Inferior parietal cortex (tissue), 1 donor: ENCODE results near the gene STKLD1.
"Not testable (repeated sequence)": the region's sequence is repeated elsewhere in the genome, so short reads cannot be mapped to it uniquely, and the experiment has no call there.

ENCODE experiments used
- DNase-seq: peaks from one replicate; pipeline ENCODE4 v3.0.0-alpha.2; 2016; ENCODE audit errors: extremely low spot score

The STKLD1 gene

GRCh38 chr9:133386338-133386737 is 10.2 kb downstream of the STKLD1 start:
- DNase-seq: no peak

DNA sequence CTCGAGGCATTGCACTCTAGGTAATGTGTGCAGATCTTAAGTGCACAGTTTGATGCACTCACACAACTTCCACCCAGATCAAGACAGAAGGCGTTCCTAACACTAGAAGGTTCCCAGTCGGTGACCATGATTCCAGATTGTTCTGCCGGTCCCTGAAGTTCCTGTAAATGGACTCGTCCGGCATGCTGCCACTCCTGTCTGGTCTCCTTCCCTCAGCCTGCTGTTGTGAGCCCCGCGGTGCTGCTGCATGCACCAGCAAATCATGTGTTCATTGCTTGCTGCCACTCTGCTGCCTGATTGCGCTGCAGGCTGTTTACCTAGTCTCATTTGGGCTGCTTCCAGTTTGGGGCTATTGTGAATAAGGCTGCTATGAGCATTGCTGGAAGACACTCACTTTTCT is 11.5 kb downstream of the STKLD1 start:
- DNase-seq: no peak

GRCh38 chr9:133389025-133389557 is 12.9 kb downstream of the STKLD1 start:
- no peak for DNase-seq

- no peak for DNase-seq
These were observed 13.4 kb downstream of the STKLD1 start for GRCh38 chr9:133389562-133389961.

DNA sequence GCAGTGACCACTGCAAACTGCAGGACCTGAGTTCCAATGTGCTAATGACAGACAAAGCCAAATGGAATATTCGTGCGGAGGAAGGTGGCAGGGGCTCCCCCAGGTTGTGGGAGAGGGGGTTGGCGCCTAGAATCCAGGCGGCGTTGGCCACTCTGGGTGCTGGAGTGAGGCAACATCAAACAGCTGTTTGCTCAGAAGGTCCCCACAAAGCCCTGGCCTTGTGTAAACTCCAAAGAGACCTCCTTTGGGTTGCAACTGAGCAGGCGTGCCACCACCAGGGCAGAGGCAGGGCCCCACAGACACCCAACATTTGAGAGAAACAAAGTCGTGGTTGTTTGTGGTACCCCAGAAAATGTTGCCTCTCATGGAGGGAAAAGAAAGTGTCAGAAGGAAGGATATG is 14.5 kb downstream of the STKLD1 start:
- no peak for DNase-seq

DNA sequence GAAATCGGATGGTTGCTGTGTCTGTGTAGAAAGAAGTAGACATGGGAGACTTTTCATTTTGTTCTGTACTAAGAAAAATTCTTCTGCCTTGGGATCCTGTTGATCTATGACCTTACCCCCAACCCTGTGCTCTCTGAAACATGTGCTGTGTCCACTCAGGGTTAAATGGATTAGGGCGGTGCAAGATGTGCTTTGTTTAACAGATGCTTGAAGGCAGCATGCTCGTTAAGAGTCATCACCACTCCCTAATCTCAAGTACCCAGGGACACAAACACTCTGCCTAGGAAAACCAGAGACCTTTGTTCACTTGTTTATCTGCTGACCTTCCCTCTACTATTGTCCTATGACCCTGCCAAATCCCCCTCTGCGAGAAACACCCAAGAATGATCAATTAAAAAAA is 15.3 kb downstream of the STKLD1 start:
- not testable (repeated sequence) for DNase-seq

DNA sequence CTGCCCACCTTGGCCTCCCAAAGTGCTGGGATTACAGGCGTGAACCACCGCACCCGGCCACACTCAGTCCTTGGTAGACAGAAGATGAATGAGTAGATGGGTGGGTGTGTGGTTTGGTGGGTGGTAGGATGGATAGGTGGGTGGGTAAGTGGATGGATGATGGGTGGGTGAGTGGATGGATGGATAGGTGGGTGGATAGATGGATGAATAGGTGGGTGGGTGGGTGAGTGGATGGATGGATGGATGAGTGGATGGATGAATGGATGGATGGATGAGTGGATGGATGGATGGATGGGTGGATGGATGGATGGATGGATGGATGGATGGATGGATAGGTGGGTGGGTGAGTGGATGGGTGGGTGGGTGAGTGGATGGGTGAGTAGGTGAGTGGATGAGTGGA is 16.1 kb downstream of the STKLD1 start:
- not testable (repeated sequence) for DNase-seq

DNA sequence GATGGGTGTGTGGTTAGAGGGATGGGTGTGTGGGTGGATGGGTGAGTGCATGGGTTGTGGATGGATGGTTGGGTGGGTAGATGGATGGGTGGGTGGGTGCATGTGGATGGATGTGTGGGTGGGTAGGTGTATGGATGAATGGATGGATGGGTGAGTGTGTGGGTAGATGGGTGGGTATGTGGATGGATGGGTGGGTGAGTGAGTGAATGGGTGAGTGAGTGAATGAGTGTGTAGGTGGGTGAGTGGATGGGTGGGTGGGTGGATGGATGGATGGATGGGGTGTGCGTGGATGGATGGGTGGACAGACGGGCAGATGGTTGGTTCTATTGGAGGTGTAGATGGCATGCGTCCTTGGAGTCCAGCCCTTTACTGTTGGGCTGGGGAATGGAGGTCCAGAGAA is 17.2 kb downstream of the STKLD1 start:
- DNase-seq: no peak

DNA sequence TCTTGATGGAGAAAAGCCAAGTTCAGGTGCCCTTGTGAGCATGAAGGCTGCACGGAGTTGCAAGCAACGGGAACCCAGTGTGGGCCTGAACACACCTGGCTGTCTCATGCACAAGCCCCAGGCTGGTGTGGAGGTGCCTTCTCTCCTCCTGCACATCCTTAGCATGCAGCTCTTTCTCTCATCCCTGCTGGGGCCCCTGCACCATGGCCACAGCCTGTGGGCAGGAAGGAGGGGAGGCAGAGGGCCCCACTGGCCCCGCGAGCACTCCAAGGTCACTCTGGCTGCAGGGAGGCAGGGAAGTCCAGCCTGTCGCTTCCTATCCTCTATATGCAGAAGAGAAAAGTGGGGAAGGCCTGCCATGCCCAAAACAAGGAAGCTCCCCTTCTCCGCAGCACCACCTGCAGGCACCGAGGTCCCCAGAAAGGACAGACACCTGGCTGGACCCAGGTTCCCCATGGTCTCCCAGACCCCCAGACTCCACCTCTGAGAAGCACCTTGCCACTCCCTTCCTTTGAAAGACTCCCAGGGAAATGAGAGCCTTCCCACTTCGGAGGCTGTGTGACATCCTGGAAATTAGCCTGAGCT is 18.6 kb downstream of the STKLD1 start:
- DNase-seq: no peak

DNA sequence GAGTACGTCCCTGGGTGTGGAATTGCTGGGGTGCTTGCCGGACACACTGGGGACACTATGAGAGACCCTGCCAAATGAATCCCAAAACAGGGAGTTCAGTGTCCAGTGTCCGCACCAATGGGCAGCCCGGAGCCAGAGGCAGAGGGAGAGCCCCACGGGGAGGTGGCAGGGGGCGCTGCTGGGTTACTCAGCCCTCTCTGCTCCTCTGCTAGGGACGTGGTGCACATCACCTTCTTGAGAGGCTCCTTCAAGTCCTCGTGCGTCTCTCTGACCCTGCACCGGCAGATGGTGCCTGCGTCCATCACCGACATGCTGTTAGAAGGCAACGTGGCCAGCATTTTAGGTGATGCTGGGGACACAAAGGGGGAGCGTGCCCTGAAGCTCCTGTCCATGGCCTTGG is 20.8 kb downstream of the STKLD1 start:
- no peak for DNase-seq

DNA sequence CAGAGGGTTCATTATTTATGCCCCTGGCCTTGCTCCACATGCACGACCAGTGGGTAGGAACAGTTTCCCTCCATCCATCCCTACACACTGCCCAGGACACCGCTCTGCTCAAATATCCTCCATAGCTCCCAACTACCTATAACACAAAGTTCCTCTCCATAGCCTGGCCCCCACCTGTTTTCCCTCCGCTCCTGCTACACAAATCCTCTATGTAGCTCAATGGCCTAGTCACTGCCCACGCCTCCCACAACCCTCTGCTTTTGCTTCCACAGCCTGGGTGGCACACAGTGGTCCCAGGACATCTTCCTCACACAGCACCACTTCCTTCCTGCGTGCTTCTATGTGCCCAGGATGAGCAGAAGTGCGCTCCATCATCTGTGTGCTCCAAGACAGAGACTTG is 21.2 kb downstream of the STKLD1 start:
- no peak for DNase-seq

GRCh38 chr9:133397895-133398294 is 21.7 kb downstream of the STKLD1 start:
- DNase-seq: no peak

DNA sequence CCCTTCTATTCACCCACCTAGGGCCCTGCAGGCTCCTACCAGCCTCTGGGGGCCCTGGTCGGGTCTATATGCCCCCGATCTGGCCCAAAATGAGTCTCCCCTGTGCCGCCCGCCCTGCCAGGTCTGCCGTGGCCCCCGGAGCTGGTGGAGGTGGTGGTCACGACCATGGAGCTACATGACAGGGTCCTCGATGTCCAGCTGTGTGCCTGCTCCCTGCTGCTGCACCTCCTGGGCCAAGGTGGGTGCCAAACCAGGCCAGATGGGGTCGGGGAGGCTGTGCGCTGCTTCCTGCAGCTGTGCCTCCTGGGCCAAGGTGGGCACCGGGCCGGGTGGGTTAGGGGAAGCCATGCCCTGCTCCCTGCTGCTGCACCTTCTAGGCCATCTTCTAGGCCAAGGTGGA is 24.1 kb downstream of the STKLD1 start:
- no peak for DNase-seq

DNA sequence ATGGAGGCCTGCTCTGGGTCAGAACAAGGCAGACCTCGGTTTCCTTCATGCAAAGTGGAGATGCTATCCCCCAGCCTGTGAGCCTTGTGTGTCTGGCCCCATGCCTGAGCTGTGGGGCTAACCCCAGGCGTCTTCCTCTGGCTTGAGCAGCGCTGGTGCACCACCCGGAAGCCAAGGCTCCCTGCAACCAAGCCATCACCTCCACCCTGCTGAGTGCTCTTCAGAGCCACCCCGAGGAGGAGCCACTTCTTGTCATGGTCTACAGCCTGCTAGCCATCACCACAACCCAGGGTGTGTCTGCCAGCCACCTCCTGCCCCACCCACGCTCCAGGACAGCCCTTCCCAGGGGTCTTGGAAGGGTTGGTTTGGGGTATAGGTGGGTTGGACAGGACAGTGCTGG is 25.4 kb downstream of the STKLD1 start:
- no peak for DNase-seq

GRCh38 chr9:133402689-133403088 is 26.5 kb downstream of the STKLD1 start:
- no peak for DNase-seq

DNA sequence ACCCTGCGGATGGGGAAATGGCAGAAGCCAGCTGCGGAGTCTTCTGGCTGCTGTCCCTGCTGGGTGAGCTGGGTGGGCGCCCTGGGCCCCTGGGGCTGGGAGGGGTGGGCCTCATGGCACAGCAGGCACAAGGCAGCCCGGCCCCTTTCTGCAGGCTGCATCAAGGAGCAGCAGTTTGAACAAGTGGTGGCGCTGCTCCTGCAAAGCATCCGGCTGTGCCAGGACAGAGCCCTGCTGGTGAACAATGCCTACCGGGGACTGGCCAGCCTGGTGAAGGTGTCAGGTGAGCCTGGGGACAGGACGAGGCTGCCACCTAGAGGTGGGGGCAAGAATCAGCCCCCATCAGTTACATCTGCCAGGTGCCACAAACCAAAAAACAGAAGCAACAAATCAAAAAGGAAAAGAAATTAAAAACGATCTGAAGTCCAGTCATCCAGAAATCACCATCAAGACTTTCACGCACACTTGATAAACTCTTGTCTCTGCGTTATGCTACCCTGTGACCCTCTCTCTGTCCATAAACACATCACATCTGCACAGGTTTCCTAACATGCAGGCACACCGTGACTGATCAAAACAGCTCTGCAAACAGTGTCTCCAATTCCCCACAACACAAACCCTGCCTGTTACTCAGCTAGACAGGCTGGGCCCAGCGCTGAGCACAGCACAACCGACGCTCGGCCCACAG is 27.7 kb downstream of the STKLD1 start:
- DNase-seq: no peak

DNA sequence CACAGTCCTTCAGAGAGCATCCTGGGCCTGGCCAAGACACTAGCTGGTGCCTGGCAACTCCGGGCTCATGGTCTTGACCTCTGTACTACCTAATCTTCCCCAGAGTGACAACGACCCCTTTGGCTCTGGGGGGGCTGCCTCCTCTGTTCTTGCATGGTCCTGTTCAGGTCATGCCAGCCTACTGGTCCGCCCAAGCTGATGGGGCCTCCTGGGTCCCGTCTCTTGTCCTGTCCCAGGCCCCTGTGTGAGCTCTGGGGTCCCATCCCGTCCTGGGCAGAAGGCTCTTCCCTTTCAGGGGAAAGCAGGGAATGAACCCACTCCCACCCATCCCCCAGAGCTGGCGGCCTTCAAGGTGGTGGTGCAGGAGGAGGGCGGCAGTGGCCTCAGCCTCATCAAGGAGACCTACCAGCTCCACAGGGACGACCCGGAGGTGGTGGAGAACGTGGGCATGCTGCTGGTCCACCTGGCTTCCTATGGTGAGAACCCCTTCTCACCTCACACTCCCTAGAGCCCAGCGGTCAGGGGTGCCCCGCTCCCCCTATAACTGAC is 28.4 kb downstream of the STKLD1 start:
- DNase-seq: no peak

- no peak for DNase-seq
These were observed 29.6 kb downstream of the STKLD1 start for GRCh38 chr9:133405508-133406438.

DNA sequence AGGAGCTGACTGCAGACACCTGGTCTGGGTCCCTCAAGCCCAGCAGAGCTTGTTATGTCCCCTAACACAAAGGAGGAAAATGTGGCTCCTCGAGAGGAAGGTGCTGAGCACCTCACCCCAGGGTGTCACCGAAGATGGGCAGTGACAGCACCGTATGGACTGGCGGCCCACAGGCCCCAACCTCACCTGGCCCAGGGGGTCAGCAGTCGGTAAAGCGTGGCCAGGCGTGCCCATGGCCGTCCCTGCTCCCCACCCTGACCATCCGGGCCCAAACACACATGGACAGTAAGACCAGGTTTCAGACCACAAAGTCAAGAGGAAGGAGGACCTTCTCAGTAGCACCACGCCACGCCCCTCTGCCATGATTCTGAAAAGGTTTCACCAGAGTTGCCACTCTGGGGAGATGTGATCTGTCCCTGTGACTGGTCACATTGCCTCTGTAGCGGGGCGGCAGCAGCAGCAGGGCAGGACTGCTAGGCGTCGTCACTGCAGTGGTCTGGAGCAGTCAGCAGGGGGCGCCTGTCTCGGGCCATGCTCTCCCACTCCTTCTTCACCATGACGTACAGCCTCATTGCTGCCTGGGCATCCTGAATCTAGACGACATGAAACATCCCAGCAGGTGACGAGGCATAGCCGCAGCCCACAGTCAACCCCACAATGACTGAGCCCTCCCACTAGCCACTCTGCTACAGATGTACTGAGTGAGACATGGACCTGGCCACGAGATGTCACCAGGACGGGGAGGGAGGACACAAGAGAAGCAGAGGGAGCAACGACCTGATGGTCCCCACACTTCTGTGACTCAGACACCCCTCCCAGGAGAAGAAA is 30.5 kb downstream of the STKLD1 start:
- peak; percentile 72 for DNase-seq

DNA sequence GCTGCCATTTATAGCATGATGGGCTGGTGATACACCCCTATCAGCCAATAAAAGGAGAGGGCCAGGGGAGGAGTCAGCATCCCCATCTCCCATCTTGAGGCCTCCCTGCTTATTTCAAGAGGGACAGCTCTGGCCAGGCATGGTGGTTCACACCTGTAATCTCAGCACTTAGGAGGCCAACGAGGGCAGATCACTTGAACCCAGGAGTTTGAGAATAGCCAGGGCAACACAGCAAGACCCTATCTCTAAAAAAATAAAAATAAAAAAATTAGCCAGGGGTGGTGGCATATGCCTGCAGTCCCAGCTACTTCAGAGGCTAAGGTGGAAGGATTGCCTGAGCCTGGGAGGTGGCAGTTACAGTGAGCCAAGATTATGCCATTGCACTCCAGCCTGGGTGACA is 31.9 kb downstream of the STKLD1 start:
- no peak for DNase-seq

DNA sequence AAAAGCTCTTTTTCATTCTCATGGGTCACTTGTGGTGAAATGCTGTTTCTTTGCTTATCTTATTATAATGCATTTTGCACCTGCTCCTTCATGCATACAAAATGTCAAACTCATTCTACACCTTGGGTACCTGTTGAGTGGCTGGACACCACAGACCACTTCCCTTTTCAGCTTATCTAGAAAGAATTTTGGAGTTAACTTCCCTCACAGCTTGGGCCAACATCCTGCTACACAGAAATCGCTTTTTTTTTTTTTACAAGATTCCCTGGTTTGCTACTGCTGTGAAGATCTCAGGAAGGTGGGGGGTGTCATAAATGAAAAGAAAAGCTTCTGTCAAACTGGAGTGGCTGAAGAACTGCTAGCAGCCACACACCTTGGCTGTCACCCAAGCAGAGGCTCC is 39.0 kb downstream of the STKLD1 start:
- DNase-seq: no peak
